ENCODE measurements around the gene MEPCE. TPM values are rescaled to one million over a fixed set of nuclear protein-coding genes. Genes with fewer than 3 reads are reported as not detected.
"Not testable (repeated sequence)": the region's sequence is repeated elsewhere in the genome, so short reads cannot be mapped to it uniquely, and the experiment has no call there.

Gene MEPCE
- total RNA-seq, 4 donors from 2014 or later = 27.9 to 34.2 (median 30.8) TPM

- Histone ChIP-seq H3K4me1 (peaks cover 0 to 13% (median 4%) of the 10 kb centered on the region in 3 donors), H3K9me3 (no peaks in the 10 kb centered on the region), H3K4me3 (no peak overlapping the region), H3K27me3 (no peaks in the 10 kb centered on the region), H3K36me3 (no peaks in the 10 kb centered on the region), H3K27ac (no peak overlapping the region)
- no peak for ATAC-seq
- TF ChIP-seq POLR2AphosphoS5 (IDR thresholded peaks at IDR 0.05) = no peak
- TF ChIP-seq CTCF (IDR thresholded peaks at IDR 0.05) = no peak
- TF ChIP-seq EP300 (IDR thresholded peaks at IDR 0.05) = no peak
- TF ChIP-seq POLR2A (IDR thresholded peaks at IDR 0.05) = no peak
- WGBS, 2 donors (ENCODE audit: low coverage in 1 of 2) = 57 to 96% methylated on average over 1 to 4 of the region's 11 CpGs
Measured at GRCh38 chr7:100441641-100442535, 12.3 kb downstream of the MEPCE start.

- Histone ChIP-seq H3K9me3 (no peaks in the 10 kb centered on the region), H3K36me3 (no peaks in the 10 kb centered on the region), H3K27me3 (no peaks in the 10 kb centered on the region), H3K4me3 (no peak overlapping the region), H3K27ac (peak overlapping the region in 3 of 4 donors; percentile 61 to 73 (median 62)), H3K4me1 (peaks cover 0 to 9% (median 4%) of the 10 kb centered on the region in 3 donors)
- ATAC-seq = no peak
- WGBS, 2 donors (ENCODE audit: low coverage in 1 of 2) = 79 to 90% methylated on average over 5 to 9 of the region's 9 CpGs
- TF ChIP-seq POLR2A (IDR thresholded peaks at IDR 0.05) (no peak), EP300 (IDR thresholded peaks at IDR 0.05) (no peak)
Measured at GRCh38 chr7:100443096-100443840, 13.6 kb downstream of the MEPCE start.

GRCh38 chr7:100444311-100445278, 15.0 kb downstream of the MEPCE start:
- TF ChIP-seq POLR2AphosphoS5 (IDR thresholded peaks at IDR 0.05) = peak; percentile 51
- TF ChIP-seq EP300 (IDR thresholded peaks at IDR 0.05) = no peak
- no peak for TF ChIP-seq CTCF (IDR thresholded peaks at IDR 0.05)
- TF ChIP-seq POLR2A (IDR thresholded peaks at IDR 0.05) = no peak
- peak; percentile 79 for ATAC-seq
- H3K27me3 ChIP-seq = no peaks in the 10 kb centered on the region
- peak overlapping the region in 3 of 4 donors; percentile 61 to 73 (median 62) for H3K27ac ChIP-seq
- no peaks in the 10 kb centered on the region for H3K36me3 ChIP-seq
- H3K4me1 ChIP-seq = peaks cover 0 to 16% (median 4%) of the 10 kb centered on the region in 3 donors
- no peak overlapping the region for H3K4me3 ChIP-seq
- no peaks in the 10 kb centered on the region for H3K9me3 ChIP-seq
- 26 to 62% methylated on average over 4 to 6 of the region's 14 CpGs for WGBS, 2 donors (ENCODE audit: low coverage in 1 of 2)

- no peak for TF ChIP-seq POLR2A (IDR thresholded peaks at IDR 0.05)
- TF ChIP-seq EP300 (IDR thresholded peaks at IDR 0.05) = no peak
- TF ChIP-seq POLR2AphosphoS5 (IDR thresholded peaks at IDR 0.05) = no peak
- no peak for TF ChIP-seq CTCF (IDR thresholded peaks at IDR 0.05)
- 0 to 50% methylated on average over 1 to 2 of the region's 2 CpGs for WGBS, 2 donors (ENCODE audit: low coverage in 1 of 2)
- no peaks in the 10 kb centered on the region for H3K27me3 ChIP-seq
- no peak for ATAC-seq
- peaks cover 0 to 30% (median 6%) of the 10 kb centered on the region in 3 donors for H3K4me1 ChIP-seq
- no peak overlapping the region for H3K4me3 ChIP-seq
- peak overlapping the region in 1 of 4 donors; percentile 41 for H3K27ac ChIP-seq
- no peaks in the 10 kb centered on the region for H3K36me3 ChIP-seq
- H3K9me3 ChIP-seq = no peaks in the 10 kb centered on the region
Measured at GRCh38 chr7:100446040-100446439, 16.4 kb downstream of the MEPCE start.

GRCh38 chr7:100447363-100447762, 17.7 kb downstream of the MEPCE start:
- not testable (repeated sequence) for H3K36me3 ChIP-seq, H3K27me3 ChIP-seq, H3K4me3 ChIP-seq, H3K9me3 ChIP-seq, ATAC-seq, H3K27ac ChIP-seq
- 94 to 100% methylated on average over 5 to 6 of the region's 8 CpGs for WGBS, 2 donors (ENCODE audit: low coverage in 1 of 2)
- H3K4me1 ChIP-seq = peaks cover 0 to 30% (median 6%) of the 10 kb centered on the region in 3 donors

Data from gastroesophageal sphincter (tissue), 4 donors.